Smooth muscle cell of the brain vasculature (primary cell): Measurements from ENCODE around the gene TTC39B.
"Not testable (repeated sequence)": the region's sequence is repeated elsewhere in the genome, so short reads cannot be mapped to it uniquely, and the experiment has no call there.

Experiments used
- DNase-seq: peaks from one replicate; pipeline ENCODE4 v3.0.0-alpha.2; 2012; ENCODE audit warnings: low read depth, low spot score

TTC39B gene

GRCh38 chr9:15268317-15268716 is 38.7 kb downstream of the TTC39B start:
- no peak for DNase-seq

GRCh38 chr9:15264918-15265317 is 42.1 kb downstream of the TTC39B start:
- DNase-seq, result no peak

DNA sequence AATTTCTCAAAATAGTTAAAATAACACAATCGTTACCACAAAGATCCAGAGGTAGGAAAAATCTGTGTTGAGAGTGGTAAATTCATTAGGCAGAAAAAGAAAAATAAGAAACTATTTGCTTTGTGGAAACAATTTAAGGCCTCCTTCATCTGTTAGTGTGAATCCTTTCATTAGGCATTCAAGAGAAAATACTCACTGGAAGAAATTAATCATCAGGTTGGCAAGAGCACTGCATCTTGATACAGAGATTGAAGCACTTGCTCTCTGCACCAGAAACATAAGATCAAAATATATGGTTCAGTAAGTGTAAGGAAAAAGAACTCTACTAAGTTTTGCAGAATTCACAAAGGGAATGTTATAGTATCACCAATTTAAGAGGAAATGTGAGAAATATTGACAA is 44.4 kb downstream of the TTC39B start:
- DNase-seq, result no peak

DNA sequence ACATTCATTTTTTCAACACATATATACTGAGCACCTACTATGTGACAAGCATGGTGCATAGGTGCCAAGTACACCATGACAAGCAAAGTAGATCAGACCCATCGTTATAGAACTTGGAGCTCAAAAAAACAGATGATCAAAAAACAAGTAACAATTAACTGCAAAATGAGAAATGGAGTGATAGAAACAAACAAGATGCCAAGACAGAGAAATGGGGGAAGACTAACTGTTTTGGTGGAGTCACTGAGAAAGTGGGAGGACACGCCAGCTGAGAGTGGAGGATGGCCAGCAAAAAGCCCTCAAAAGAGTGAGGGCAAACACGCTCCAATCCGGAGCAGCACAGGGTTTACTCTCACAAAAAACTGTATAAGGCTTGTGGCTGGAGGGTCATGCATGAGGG is 50.6 kb downstream of the TTC39B start:
- DNase-seq, result no peak

DNA sequence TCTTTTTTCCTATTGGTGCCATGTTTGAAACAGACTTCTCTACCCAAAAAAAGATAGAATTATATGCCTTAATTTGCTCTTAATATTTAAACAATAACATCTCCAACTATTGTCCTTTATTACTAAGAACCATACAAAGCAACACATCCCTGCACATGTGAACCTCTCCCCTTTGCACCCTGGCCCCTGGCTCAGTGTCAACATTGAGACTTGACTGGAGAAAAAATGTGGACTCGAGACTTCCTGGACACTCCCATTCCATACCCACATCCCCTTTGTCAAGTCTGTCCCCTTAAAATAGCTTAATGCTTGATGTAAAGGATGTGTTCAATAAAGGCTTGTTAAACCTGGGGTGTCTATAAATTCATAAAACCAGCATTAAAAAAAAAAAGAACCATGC is 53.2 kb downstream of the TTC39B start:
- DNase-seq, result no peak

GRCh38 chr9:15253197-15253596 is 53.8 kb downstream of the TTC39B start:
- DNase-seq, result no peak

DNA sequence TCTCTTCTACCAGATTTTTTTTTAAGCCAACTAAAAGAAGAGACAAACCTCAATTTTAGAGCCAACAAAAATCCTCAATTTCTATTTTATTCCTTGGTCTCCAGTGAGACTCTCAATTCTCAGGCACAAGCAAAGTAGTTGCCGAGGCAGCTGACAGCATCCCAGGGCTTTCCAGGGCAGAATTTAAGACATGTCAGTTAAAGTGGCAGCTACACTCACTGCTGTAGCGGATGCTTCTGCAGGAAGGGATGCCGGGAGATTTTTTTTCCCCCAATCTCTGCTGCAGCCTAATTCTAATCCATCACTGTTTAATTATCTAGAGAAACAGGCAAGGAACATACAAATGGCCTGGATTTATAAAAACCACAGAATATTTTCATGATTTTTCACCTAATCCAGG is 57.0 kb downstream of the TTC39B start:
- no peak for DNase-seq

- no peak for DNase-seq
Observed at GRCh38 chr9:15249042-15249818, 57.8 kb downstream of the TTC39B start.

- DNase-seq, result no peak
Observed at GRCh38 chr9:15248621-15249020, 58.4 kb downstream of the TTC39B start.

- no peak for DNase-seq
Observed at GRCh38 chr9:15248081-15248480, 58.9 kb downstream of the TTC39B start.

DNA sequence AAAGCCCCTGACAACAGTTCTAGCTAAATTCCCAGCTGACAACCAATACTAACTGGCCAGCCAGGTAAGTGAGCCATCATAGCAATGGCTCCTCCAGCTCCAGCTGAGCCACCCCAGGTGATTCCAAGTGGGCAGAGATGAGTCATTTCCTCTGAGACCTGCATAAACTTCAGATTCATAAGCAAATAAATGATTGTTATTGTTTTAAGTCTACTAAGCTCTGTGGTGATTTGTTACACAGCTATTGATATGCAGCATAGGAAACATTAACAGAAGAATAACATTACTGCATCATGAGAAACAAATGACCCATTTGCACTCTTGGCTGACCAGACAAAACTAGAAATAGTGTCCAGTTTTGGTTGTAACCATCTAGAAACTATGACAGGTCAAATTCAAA is 60.3 kb downstream of the TTC39B start:
- no peak for DNase-seq

- DNase-seq, result no peak
Observed at GRCh38 chr9:15246243-15246642, 60.8 kb downstream of the TTC39B start.

DNA sequence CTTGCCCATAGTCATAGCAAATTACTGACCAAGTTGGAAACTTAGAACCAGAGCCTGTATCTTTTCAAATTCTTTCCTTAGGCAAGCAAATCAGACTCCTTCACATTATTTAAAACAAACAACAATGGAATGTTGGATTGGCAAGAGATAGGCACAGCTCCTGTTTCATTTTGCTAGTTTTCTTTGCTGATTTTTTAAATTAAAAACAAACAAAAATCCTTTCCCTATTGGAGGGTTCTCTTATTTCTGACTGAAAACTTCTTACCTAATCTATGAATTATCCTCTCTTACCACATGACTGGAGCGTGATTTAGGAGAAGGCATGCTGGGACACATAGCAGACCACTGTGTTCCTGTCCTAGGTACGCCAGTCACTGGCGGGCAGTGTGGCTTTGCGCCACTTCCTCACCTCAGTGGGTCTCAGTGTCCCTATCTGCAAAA is 63.0 kb downstream of the TTC39B start:
- no peak for DNase-seq

GRCh38 chr9:15243081-15243480 is 63.9 kb downstream of the TTC39B start:
- no peak for DNase-seq

- DNase-seq, result no peak
Observed at GRCh38 chr9:15240927-15241326, 66.1 kb downstream of the TTC39B start.

GRCh38 chr9:15239816-15240215 is 67.2 kb downstream of the TTC39B start:
- DNase-seq, result no peak

- DNase-seq, result no peak
Observed at GRCh38 chr9:15238646-15239045, 68.4 kb downstream of the TTC39B start.

GRCh38 chr9:15235658-15236057 is 71.4 kb downstream of the TTC39B start:
- no peak for DNase-seq

GRCh38 chr9:15233941-15234490 is 73.0 kb downstream of the TTC39B start:
- DNase-seq, result not testable (repeated sequence)

DNA sequence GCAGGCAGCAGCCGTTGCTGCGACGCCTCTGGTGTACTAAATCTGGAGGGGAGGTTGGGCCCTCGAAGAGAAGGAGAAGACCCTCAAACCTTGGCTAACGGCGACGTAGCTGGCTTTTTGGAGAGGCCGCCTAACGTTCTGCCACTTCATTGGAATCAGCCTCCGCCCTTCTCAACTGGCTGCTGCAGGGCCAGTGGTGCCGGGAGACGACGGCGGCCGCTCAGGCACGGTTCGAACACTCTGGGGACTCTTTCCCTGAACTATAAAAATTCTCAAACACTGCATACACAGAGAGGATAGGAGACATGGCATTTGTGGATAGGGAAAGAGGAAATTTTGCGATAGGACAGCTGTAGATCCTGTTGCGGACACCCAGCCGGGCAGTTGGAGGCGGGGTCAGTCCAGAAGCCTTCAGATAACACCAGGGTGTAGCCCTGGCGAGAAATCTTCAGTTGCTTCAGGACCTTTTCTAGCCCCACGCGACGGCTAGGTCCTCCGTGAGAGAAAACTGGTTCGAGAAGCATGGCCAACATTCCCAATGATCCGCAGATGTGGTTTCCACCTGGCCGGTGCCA is 74.2 kb downstream of the TTC39B start:
- DNase-seq, result not testable (repeated sequence)

GRCh38 chr9:15231788-15232635 is 75.0 kb downstream of the TTC39B start:
- no peak for DNase-seq

DNA sequence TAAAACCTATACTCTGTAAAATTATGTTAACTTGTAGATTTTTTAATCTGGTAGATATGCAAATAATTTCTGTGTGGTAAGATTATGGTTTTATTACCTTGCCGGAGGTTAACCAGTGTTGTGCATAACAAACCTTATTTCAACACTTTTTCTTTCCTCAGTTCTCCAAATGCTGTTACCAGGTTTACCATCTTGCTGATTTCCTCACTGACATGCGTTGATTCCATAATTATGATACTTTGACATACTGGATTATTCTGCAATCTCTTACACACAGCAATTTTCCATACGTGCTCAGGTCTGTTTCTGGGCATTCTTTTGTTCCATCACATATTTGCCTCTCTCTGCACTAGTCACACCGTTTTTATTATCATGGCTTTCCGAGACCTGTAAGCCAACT is 77.6 kb downstream of the TTC39B start:
- DNase-seq, result no peak
